Endothelial cell of umbilical vein (primary cell): ENCODE results near the gene AARS2. TPM values are rescaled to one million over a fixed set of nuclear protein-coding genes. Genes with fewer than 3 reads are reported as not detected.

ENCODE experiments used
- BruUV-seq: library from RNA; stranded (reverse); fragments of 400-500 nt; replicated peaks from 2 replicates; lab custom pipeline; 2021; lab: Mats Ljungman, UMichigan
- CTCF ChIA-PET: fragments of 300-600, 350-600 bp; sonication (Branson Sonifier 250); formaldehyde crosslinking; loops from one replicate; lab custom pipeline; 2021; ENCODE audit warnings: antibody characterized with exemption, inconsistent platforms; lab: Charles Lee
- POLR2A ChIA-PET: fragments of 300-600, 350-600 bp; sonication (Branson Sonifier 250); formaldehyde crosslinking; loops from one replicate; lab custom pipeline; 2021; ENCODE audit warnings: antibody characterized with exemption, inconsistent platforms; lab: Charles Lee
- DNase-seq: peaks from one replicate; pipeline ENCODE4 v3.0.0-alpha.2; 2011; ENCODE audit warnings: low read depth, low spot score
- FAIRE-seq: peaks from 2 replicates; lab custom pipeline; 2011; peaks lifted over from hg19 to GRCh38; lab: Jason Lieb, UNC
- H2AFZ ChIP-seq: 2 replicates; pipeline ENCODE4 v1.6.0; 2012; ENCODE audit warnings: low read depth, low read length, control low read depth, inconsistent platforms
- H3K27ac ChIP-seq: 2 replicates; pipeline ENCODE4 v1.5.1; 2011; ENCODE audit warnings: low read depth, mild to moderate bottlenecking, control low read depth, low read length, moderate library complexity; ENCODE audit not compliant: insufficient read depth
- H3K27me3 ChIP-seq, 2 experiments: 2 replicates each; pipeline versions ENCODE4 v1.6.0 to v1.6.1; 2011; ENCODE audit warnings: low read length in 2 of 2, mixed read lengths in 1 of 2; ENCODE audit not compliant: control insufficient read depth in 2 of 2, insufficient read depth in 2 of 2
- H3K36me3 ChIP-seq, 2 experiments: 2 replicates in 1 of 2; 3 replicates in 1 of 2; pipeline ENCODE4 v1.5.1; 2011; ENCODE audit warnings: low read length in 2 of 2, mild to moderate bottlenecking in 1 of 2, moderate library complexity in 1 of 2; ENCODE audit not compliant: control insufficient read depth in 2 of 2, insufficient read depth in 2 of 2; ENCODE audit errors: extremely low read depth in 1 of 2
- H3K4me1 ChIP-seq: 3 replicates; pipeline ENCODE4 v1.5.1; 2011; ENCODE audit warnings: mild to moderate bottlenecking, low read length; ENCODE audit not compliant: control insufficient read depth, insufficient read depth; ENCODE audit errors: extremely low read depth
- H3K4me2 ChIP-seq: 2 replicates; pipeline ENCODE4 v1.6.1; 2011; ENCODE audit warnings: low read length, control low read depth, mixed read lengths; ENCODE audit not compliant: insufficient read depth
- H3K4me3 ChIP-seq, 3 experiments: fragments of 200-600 bp in 1 of 3; sonication (generic), shearing (Covaris generic) in 1 of 3; replicated peaks in 1 of 3; 2 replicates each; pipeline ENCODE4 v1.5.1; 2011 to 2016; ENCODE audit warnings: control low read depth in 3 of 3, low read length in 3 of 3, mild to moderate bottlenecking in 2 of 3, inconsistent platforms in 1 of 3, low read depth in 1 of 3, moderate library complexity in 1 of 3; ENCODE audit not compliant: insufficient read depth in 1 of 3
- H3K79me2 ChIP-seq: 2 replicates; pipeline ENCODE4 v1.6.0; 2012; ENCODE audit warnings: low read length, inconsistent platforms; ENCODE audit not compliant: control insufficient read depth, insufficient read depth
- H3K9ac ChIP-seq: replicated peaks from 2 replicates; pipeline ENCODE3; 2011; ENCODE audit warnings: low read length, control low read depth; ENCODE audit not compliant: insufficient read depth; ENCODE audit errors: extremely low read depth
- H3K9me1 ChIP-seq: replicated peaks from 3 replicates; pipeline ENCODE4 v1.6.0; 2011; ENCODE audit warnings: mild to moderate bottlenecking, low read length; ENCODE audit not compliant: control insufficient read depth, insufficient read depth; ENCODE audit errors: extremely low read depth
- H3K9me3 ChIP-seq: replicated peaks from 2 replicates; pipeline ENCODE4 v1.5.1; 2012; ENCODE audit warnings: low read length, inconsistent platforms; ENCODE audit not compliant: control insufficient read depth, insufficient read depth
- H4K20me1 ChIP-seq: replicated peaks from 2 replicates; pipeline ENCODE3; 2011; ENCODE audit warnings: mild to moderate bottlenecking, low read length; ENCODE audit not compliant: control insufficient read depth, insufficient read depth; ENCODE audit errors: extremely low read depth
- EZH2 ChIP-seq: IDR thresholded peaks from 2 replicates; pipeline ENCODE4 v1.6.1; 2012; ENCODE audit warnings: borderline replicate concordance, low read depth, mild to moderate bottlenecking, moderate library complexity, low read length, inconsistent platforms; ENCODE audit not compliant: severe bottlenecking
- GATA2 ChIP-seq: IDR thresholded peaks from 2 replicates; pipeline ENCODE4 v1.7.0; 2011; ENCODE audit warnings: low read depth, mild to moderate bottlenecking, moderate library complexity, mixed read lengths, low read length; ENCODE audit not compliant: insufficient read length, insufficient read depth
- JUN ChIP-seq: IDR thresholded peaks from 2 replicates; pipeline ENCODE4 v1.6.1; 2011; ENCODE audit warnings: borderline replicate concordance, low read depth; ENCODE audit not compliant: insufficient read length, insufficient read depth
- POLR2A ChIP-seq: IDR thresholded peaks from 2 replicates; pipeline ENCODE4 v1.6.1; 2012; ENCODE audit warnings: low read depth, mild to moderate bottlenecking, control low read depth, low read length
- dilution Hi-C: fragments of 300-500 bp; cut with MboI; formaldehyde crosslinking; loops from one replicate; pipeline ENCODE4 v1.15.0; 2019; ENCODE audit warnings: low sequenced_read_pairs; ENCODE audit not compliant: extremely low pct_ligation_motif_present
- intact Hi-C: fragments of 100-400 bp; cut with micrococcal nuclease; formaldehyde crosslinking; loops from one replicate; pipeline ENCODE4 v1.10.0; 2022
- polyA plus RNA-seq, 4 experiments: library from polyadenylated mRNA; depleted of rRNA in 3 of 4; stranded (reverse) in 3 of 4; unstranded in 1 of 4; fragments of >200 nt; gene quantifications; 2 replicates each; pipeline versions ENCODE4 v1.2.1 to v1.2.3, GENCODE V29; 2011 to 2012; ENCODE audit warnings: missing spikeins in 1 of 4
- total RNA-seq: library from RNA; stranded (reverse); gene quantifications from 2 replicates; pipeline ENCODE4 v1.2.3, GENCODE V29; 2021
- TF ChIP-seq, protein P1 (sequence below), 2 donors: IDR thresholded peaks; 1 replicate in 1 of 2; 2 replicates in 1 of 2; pipeline ENCODE4 v1.5.1; 2011; ENCODE audit warnings: low read length in 2 of 2, mild to moderate bottlenecking in 2 of 2, moderate library complexity in 2 of 2, control low read depth in 1 of 2, inconsistent platforms in 1 of 2, low read depth in 1 of 2; ENCODE audit not compliant: insufficient read depth in 1 of 2; ENCODE audit errors: extremely low read depth in 1 of 2
- TF ChIP-seq, protein P2 (sequence below): IDR thresholded peaks from 2 replicates; pipeline ENCODE4 v1.6.1; 2011; ENCODE audit not compliant: insufficient read depth, insufficient read length

Gene AARS2
- total and polyA plus RNA-seq, 2 donors (not counting 3 experiments of a cell fraction or from before 2014, with no cell fraction given): 8.3 to 17.9 TPM

DNA sequence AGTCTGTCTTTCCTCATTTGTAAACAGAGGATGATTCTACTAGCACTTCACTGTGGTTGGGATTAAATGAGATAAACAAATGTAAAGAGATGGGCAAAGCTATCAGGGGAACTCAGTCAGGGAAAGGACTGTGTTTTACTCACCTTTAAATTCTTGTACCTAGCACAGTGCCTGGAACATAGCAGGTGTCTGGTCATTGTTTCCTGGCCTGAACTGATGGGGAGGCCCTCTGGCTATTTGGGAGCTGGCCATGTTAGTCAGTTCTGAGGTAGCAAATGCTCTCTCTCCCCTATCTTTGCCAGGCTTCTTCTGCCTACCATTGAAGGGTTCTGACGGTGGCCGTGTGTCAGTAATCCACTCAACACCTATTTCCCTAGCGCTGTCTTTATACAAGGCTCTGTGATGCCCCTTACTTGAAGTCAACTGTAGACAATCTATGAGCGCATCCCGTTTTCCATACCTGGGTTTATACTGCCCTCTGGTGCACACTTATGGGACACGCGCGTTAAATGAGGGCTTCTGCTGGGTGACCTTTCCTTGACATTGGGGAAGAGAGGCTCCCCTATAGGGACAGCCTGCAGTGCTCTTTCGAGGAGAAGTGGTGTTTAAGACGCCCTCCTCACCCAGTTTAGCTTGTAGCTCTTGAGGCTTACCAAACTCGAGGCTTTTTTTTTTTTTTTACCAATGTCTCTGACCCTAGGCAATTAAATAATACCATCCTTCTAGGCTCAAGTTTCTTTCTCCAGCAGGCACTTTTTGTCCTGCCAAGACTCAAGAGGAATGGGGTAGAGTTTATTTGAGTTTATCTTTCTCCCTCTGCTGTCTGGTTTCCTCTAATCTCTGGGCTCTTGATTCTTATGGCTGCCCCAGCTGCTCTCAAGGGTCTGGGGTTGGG, 25.3 kb upstream of the AARS2 start:
- Histone ChIP-seq H3K79me2 (no peaks in the 10 kb centered on the region), H3K9me1 (no peaks in the 10 kb centered on the region), H3K4me1 (no peaks in the 10 kb centered on the region), H3K4me3 (no peak overlapping the region), H3K27me3 (peaks cover 28 to 44% of the 10 kb centered on the region in 2 experiments), H4K20me1 (no peaks in the 10 kb centered on the region), H3K9me3 (no peaks in the 10 kb centered on the region), H3K9ac (no peak overlapping the region), H3K36me3 (no peaks in the 10 kb centered on the region), H3K27ac (no peak overlapping the region), H2AFZ (no peak overlapping the region), H3K4me2 (no peak overlapping the region)
- intact Hi-C loops: loop anchor here (1.0 to 5.0 kb wide), 4 partner anchors 70 to 242 kb away; no protein-coding TSS in a partner anchor
- FAIRE-seq: peak; percentile 93
- POLR2A ChIA-PET: no interaction called here
- dilution Hi-C loops: no loop called here
- no TSS peak for BruUV-seq
- TF ChIP-seq, protein P1, sequence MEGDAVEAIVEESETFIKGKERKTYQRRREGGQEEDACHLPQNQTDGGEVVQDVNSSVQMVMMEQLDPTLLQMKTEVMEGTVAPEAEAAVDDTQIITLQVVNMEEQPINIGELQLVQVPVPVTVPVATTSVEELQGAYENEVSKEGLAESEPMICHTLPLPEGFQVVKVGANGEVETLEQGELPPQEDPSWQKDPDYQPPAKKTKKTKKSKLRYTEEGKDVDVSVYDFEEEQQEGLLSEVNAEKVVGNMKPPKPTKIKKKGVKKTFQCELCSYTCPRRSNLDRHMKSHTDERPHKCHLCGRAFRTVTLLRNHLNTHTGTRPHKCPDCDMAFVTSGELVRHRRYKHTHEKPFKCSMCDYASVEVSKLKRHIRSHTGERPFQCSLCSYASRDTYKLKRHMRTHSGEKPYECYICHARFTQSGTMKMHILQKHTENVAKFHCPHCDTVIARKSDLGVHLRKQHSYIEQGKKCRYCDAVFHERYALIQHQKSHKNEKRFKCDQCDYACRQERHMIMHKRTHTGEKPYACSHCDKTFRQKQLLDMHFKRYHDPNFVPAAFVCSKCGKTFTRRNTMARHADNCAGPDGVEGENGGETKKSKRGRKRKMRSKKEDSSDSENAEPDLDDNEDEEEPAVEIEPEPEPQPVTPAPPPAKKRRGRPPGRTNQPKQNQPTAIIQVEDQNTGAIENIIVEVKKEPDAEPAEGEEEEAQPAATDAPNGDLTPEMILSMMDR (IDR thresholded peaks at IDR 0.05; ENCODE audit: extremely low read depth in 1 of 2, insufficient read depth in 1 of 2, low read depth in 1 of 2, low read length in 2 of 2): peak; percentile 57 to 72
- TF ChIP-seq, protein P2, sequence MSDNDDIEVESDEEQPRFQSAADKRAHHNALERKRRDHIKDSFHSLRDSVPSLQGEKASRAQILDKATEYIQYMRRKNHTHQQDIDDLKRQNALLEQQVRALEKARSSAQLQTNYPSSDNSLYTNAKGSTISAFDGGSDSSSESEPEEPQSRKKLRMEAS: no peak
- peak; percentile 63 for DNase-seq
- CTCF ChIA-PET: interaction anchor here (0.5 to 6.3 kb wide), 23 partner anchors 13 to 260 kb away, joined by 3 to 154 read pairs (median 4); partner anchors contain the start of genes AARS2, MRPL14, SLC35B2 and TMEM151B

DNA sequence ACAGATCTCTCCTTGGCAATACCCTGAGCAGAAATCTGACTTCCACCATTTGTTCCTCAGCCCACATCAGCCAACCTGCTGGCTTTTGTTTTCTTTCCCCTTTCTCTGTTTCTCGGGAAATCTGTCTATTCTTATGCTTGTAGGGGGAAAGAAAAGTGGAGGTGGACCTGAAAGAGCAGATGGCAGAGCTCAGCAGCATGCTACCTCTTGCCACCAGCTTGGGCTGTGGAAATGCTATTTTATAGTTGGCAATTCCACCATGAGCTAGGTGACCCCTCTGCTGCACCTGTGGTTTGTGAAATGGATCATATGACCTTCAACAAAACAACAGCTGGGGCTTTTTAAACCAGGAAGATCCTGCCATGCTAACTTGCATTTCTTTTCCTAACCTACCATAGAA, 22.5 kb upstream of the AARS2 start:
- Histone ChIP-seq H3K27me3 (peaks cover 16 to 24% of the 10 kb centered on the region in 2 experiments), H3K9me3 (no peaks in the 10 kb centered on the region), H3K9ac (no peak overlapping the region), H3K4me1 (no peaks in the 10 kb centered on the region), H4K20me1 (no peaks in the 10 kb centered on the region), H3K27ac (no peak overlapping the region), H3K79me2 (no peaks in the 10 kb centered on the region), H3K4me2 (no peak overlapping the region), H3K4me3 (no peak overlapping the region), H3K36me3 (no peaks in the 10 kb centered on the region), H2AFZ (no peak overlapping the region), H3K9me1 (no peaks in the 10 kb centered on the region)
- FAIRE-seq (no peak), DNase-seq (no peak)
- intact Hi-C loops (loop anchor here (5.0 kb wide), 1 partner anchor 183 kb away; no protein-coding TSS in a partner anchor), dilution Hi-C loops (no loop called here)
- no TSS peak for BruUV-seq
- POLR2A ChIA-PET: no interaction called here
- CTCF ChIA-PET: interaction anchor here (0.8 to 6.3 kb wide), 5 partner anchors 10 to 239 kb away, joined by 3 to 154 read pairs (median 4); partner anchors contain the start of genes AARS2 and TMEM151B
- TF ChIP-seq JUN: no peak
- TF ChIP-seq, protein P1 (IDR thresholded peaks at IDR 0.05; ENCODE audit: extremely low read depth in 1 of 2, insufficient read depth in 1 of 2, low read depth in 1 of 2, low read length in 2 of 2): no peak
- TF ChIP-seq POLR2A: no peak
- TF ChIP-seq GATA2: no peak
- TF ChIP-seq EZH2: no peak
- TF ChIP-seq, protein P2: no peak
